GM18909 (cell line): ENCODE results near the gene PDE11A.
A peak's percentile ranks its signal among the peaks of the same experiment; 100 is the strongest.

Experiments
- ATAC-seq: cut with Tn5 transposase; IDR thresholded peaks from one replicate; pipeline ENCODE4 v1.9.1; 2021; ENCODE audit warnings: mild to moderate bottlenecking; ENCODE audit not compliant: unreplicated experiment, poor library complexity

PDE11A gene

GRCh38 chr2:177618255-177619253 is 454.0 kb downstream of the PDE11A start:
- peak; percentile 98 for ATAC-seq

DNA sequence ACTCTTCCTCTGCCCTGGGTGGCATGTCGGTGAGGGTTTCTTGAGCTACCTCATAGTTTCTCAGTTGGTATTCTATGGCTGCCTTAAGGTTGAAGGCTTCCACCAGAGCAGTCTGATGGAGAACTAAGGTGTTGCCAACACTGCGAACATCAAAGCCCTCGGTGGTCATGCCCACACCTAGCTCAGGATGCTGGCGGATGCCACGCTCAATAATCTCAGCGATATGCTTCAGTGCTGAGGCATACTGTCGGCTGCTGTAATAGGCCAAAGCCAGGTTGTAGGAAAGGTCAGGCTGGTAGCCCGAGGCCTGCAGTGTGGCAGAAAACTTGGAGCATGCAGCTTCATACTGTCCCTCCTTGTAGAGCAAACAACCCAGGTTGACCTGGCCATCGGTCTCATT is 454.7 kb downstream of the PDE11A start:
- ATAC-seq, result no peak

DNA sequence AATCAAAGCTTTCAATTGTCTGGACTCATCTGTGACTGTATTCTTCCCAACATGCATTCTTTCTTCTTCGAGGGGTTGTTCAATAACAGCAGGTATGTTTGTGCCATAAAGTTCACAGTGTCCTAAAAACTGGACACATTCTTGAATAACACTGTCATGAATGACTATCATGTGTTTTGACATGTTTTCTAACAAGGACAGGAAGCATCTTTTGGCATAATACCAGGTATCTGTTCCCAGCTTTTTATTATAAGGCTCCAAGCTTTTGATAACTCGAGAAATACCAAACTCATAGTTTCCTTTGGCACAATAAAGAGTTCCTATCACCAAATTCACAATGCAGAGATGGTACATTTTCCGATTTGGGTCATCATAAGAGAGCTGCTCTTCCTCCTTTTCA is 455.8 kb downstream of the PDE11A start:
- ATAC-seq, result no peak

GRCh38 chr2:177616066-177616465 is 456.5 kb downstream of the PDE11A start:
- ATAC-seq, result no peak

DNA sequence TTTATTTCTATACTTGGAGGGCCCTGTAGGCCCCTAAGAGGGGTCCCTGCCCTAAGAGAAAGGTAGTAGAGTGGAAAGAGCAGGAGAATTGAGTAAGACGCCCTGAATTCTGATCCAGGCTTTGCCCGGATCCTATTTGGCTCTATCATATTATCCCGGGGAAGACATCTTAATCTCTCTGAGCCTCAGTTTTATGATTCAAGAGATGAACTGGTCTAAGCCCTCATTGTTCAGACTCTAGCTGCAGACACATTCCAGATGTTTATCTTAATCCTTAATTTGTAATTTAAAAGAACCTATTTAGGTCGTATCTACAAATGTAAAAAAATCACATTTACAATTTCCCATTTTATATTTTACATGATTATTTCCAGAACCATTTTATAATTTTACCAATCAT is 459.9 kb downstream of the PDE11A start:
- no peak for ATAC-seq

- no peak for ATAC-seq
These were observed 461.2 kb downstream of the PDE11A start for GRCh38 chr2:177611310-177611886.

DNA sequence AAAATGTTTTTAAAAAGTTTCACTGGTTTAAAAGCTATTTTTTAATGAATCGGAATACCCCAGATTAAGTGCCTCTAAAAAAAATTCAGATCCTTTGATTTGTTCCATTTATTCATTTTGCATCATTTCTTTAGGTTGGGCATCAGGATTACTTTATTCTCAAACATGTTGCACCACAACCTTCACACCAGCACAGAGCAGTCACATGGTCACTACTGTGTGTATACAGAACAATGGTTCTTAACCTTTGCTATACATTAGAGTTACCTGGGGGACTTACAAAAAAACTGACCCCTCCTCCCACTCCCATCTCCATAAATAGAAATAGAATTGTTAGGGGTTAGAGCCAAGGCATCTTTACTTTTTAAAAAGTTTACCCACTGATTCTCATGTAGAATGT is 461.8 kb downstream of the PDE11A start:
- ATAC-seq, result no peak

- ATAC-seq, result no peak
These were observed 465.9 kb downstream of the PDE11A start for GRCh38 chr2:177606636-177607035.

- ATAC-seq, result no peak
These were observed 468.1 kb downstream of the PDE11A start for GRCh38 chr2:177604271-177605065.

DNA sequence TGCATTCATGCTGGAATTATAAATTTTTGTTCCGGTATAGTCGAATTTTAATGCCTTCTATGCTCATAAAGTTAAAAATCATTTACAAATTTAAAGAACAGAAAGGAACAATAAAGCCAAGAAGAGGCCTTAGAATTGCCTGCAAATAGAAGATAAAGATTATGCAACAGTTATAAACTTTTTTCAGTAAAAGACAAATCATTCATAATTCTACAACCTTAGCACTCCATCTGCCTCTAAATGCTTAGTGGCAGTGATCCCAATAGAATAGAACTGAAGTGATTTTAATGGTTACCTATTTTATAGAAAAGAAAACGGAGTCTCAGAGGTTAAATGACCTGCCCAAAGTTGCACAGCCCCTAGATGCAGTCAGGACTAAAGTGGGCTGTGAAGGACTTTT is 468.8 kb downstream of the PDE11A start:
- no peak for ATAC-seq

DNA sequence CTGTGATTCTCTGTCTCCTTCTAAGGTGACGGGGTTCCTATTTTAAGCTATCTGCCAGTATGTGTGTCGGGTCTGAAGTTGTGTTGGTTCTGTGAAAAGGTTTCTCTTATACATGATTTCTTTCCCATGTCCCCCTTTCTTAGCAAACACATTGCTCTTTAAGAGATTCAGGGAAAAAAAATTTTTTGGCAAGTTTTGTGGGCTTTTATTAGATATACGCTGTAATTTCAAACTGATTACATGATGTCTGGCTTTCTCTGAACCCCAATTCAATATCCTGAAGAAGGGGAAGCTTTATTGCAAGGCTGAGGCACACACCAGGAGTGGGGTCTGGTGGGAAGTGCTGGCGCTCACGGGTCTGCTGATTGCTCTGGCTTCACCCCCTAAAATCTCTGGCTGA is 469.4 kb downstream of the PDE11A start:
- no peak for ATAC-seq

DNA sequence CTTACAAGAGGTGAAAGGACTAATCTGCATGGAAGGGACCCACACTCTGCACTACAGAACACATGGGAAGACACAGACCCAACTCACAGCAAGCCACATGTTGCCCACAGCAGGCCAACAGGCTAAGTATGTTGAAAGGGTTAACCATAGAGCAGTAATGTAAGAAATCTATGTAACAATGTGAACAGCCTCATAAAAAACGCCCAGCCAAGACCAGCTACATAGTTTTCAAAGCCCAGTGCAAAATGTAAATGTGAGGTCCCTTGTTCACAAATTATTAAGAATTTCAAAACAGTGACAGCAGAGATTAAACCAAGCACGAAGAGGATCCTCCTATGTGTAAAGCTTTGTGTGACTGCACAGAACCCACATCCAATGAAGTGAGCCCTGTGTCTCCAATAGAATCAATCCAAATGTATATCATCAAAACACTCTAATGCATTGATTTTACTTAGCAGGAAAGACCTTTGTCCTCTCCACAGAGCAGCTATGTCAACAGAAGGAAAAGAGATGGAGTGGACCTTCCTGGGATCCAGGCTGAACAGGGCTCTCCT is 469.9 kb downstream of the PDE11A start:
- no peak for ATAC-seq

DNA sequence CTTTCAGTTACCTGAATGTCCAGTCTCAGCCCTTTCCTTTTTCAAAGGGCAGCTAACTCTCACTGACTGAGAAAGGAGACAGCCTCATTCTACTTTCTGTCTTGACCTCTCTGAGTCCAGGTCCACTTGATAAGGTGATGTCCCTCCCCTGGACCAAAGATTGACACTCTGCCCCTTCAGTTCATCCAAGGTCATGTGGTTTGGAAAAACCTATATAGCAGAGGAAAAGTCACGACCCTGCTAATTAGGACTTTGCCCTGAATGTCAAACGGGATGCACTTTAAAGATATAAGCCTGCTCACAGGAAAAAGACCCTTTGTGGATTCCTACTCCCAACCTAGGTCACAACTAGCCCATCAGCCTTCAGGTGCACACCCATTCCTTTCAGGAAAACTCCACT is 471.7 kb downstream of the PDE11A start:
- no peak for ATAC-seq

GRCh38 chr2:177599956-177600355 is 472.6 kb downstream of the PDE11A start:
- no peak for ATAC-seq

DNA sequence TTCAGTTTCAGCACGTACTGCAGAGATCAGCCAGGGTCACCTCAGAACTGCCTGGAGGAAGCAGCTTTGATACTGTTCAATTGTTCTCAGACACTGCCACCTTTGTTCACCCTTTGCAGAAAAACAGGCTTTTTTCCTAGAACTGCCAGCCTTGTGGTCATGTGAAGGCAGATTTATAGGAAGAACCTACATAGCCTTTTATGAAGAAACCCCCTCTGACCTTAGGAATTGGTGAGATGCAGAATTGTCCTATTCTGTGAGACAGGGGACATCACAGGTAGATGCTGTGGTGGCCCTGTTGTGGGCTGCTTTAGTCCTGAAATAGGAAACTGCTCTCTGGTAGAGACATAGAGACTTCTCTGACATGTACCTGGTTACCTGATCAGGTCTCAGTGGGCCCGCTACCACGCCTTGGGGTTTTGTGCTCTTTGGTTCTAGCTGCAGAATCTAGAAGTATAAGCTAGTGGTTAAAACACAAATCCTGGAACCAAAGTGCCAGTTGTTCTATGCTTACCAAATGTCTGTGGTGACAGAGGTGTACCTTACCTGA is 473.4 kb downstream of the PDE11A start:
- no peak for ATAC-seq

- no peak for ATAC-seq
These were observed 474.0 kb downstream of the PDE11A start for GRCh38 chr2:177598326-177599138.

DNA sequence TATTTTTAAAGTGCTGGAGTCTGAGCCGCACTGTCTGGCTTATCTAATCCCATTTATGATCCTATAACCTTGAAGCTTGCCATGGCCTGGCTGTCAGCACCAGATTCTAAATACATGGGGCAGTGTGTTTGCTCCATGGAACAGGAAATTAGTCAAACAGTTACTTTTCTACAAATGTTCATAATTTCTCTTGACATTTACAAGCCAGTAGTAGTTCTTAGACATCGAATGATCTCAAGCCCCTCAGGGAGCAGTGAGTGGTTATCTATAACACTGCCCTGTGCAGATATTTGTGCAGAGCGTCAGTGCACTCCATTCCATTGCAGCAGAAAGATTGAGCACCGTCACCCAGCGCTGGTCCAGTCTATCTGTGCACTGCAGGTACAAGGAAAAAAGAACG is 474.8 kb downstream of the PDE11A start:
- ATAC-seq, result no peak

DNA sequence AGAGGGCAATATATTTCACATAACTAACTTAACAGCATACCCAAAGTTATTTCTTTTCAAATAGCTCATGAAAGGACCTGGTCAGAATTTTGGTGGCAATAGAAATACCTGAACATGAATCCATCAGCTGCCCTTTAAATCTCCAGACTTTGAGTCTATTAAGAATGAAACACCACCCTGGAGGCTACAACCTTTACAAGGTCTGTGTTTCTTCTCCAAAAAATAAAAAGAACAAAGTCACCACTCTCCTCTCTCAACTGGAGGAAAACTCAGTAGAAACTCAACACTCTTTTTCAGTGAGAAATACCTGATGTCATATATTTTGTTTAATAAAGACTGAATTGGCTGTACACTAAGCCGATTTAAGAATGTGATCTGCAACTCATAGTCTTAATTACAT is 475.7 kb downstream of the PDE11A start:
- no peak for ATAC-seq

GRCh38 chr2:177595126-177595845 is 477.3 kb downstream of the PDE11A start:
- no peak for ATAC-seq
